Kidney epithelial cell (primary cell): ENCODE measurements around the gene UBIAD1. TPM values are rescaled to one million over a fixed set of nuclear protein-coding genes. Genes with fewer than 3 reads are reported as not detected.
A peak's percentile ranks its signal among the peaks of the same experiment; 100 is the strongest.

Experiments
- DNase-seq: peaks from one replicate; pipeline ENCODE4 v3.0.0-alpha.2; 2010; ENCODE audit warnings: low read depth
- H3K27me3 ChIP-seq: 2 replicates; pipeline ENCODE4 v1.6.0; 2011; ENCODE audit warnings: low read length; ENCODE audit not compliant: control insufficient read depth, insufficient read depth
- H3K36me3 ChIP-seq: 2 replicates; pipeline ENCODE4 v1.5.1; 2011; ENCODE audit warnings: low read length; ENCODE audit not compliant: control insufficient read depth, insufficient read depth
- H3K4me3 ChIP-seq: 2 replicates; pipeline ENCODE4 v1.5.1; 2011; ENCODE audit warnings: low read depth, mild to moderate bottlenecking, control low read depth, low read length
- CTCF ChIP-seq: IDR thresholded peaks from 2 replicates; pipeline ENCODE4 v1.5.1; 2011; ENCODE audit warnings: mild to moderate bottlenecking, moderate library complexity, low read length, control low read depth, inconsistent platforms; ENCODE audit not compliant: insufficient read depth, poor library complexity, severe bottlenecking
- total RNA-seq: library from RNA; depleted of rRNA; stranded (reverse); fragments of >200 nt; gene quantifications from 2 replicates; pipeline ENCODE4 v1.2.3, GENCODE V29; 2015

The UBIAD1 gene
- total RNA-seq, 1 donor from 2014 or later: 10.9 TPM

- peaks cover 17% of the 10 kb centered on the region for H3K27me3 ChIP-seq
- TF ChIP-seq CTCF: no peak
Observed at GRCh38 chr1:11334821-11335220, 61.8 kb downstream of the UBIAD1 start.

GRCh38 chr1:11335417-11336056 lies 62.5 kb downstream of the UBIAD1 start:
- peaks cover 22% of the 10 kb centered on the region for H3K27me3 ChIP-seq
- no peaks in the 10 kb centered on the region for H3K36me3 ChIP-seq
- no peak for DNase-seq
- no peak overlapping the region for H3K4me3 ChIP-seq
- no peak for TF ChIP-seq CTCF

More at GRCh38 chr1:11334821-11335220, 61.8 kb downstream of the UBIAD1 start:
- H3K36me3 ChIP-seq: no peaks in the 10 kb centered on the region
- H3K4me3 ChIP-seq: no peak overlapping the region
- no peak for DNase-seq

GRCh38 chr1:11337580-11338073 lies 64.6 kb downstream of the UBIAD1 start:
- TF ChIP-seq CTCF: peak; percentile 98
- H3K27me3 ChIP-seq: peaks cover 36% of the 10 kb centered on the region
- no peak for DNase-seq
- H3K4me3 ChIP-seq: no peak overlapping the region
- no peaks in the 10 kb centered on the region for H3K36me3 ChIP-seq

Other genes with a start within 250 kb of the UBIAD1 start
- 0.55 TPM in 1 of 2 replicates, not detected in the other for gene MASP2, start 226.0 kb upstream of the UBIAD1 start, total RNA-seq
- 75.0 and 75.4 TPM in 2 replicates for gene SRM, start 213.2 kb upstream of the UBIAD1 start, total RNA-seq
- gene EXOSC10, start 173.3 kb upstream of the UBIAD1 start, total RNA-seq: 64.1 and 72.6 TPM in 2 replicates
- gene ANGPTL7, start 83.8 kb upstream of the UBIAD1 start, total RNA-seq: not detected in 2 replicates
- 41.3 and 48.1 TPM in 2 replicates for gene MTOR, start 10.6 kb upstream of the UBIAD1 start, total RNA-seq
- 0.17 and 0.68 TPM in 2 replicates for gene DISP3, start 206.0 kb downstream of the UBIAD1 start, total RNA-seq